Measurements from ENCODE around the gene PTCHD1. TPM values are rescaled to one million over a fixed set of nuclear protein-coding genes. Genes with fewer than 3 reads are reported as not detected.

Gene PTCHD1
- total RNA-seq, 4 donors from 2014 or later, result 0.22 to 1.7 (median 0.41) TPM

GRCh38 chrX:23392195-23392594, 57.5 kb downstream of the PTCHD1 start:
- Histone ChIP-seq H3K4me1 (no peaks in the 10 kb centered on the region), H3K9me3 (no peaks in the 10 kb centered on the region), H3K4me3 (no peak overlapping the region), H3K36me3 (no peaks in the 10 kb centered on the region), H3K27ac (no peak overlapping the region), H3K27me3 (no peaks in the 10 kb centered on the region)
- 82 to 96% methylated on average over 5 of the region's 5 CpGs for WGBS, 2 donors
- DNase-seq, result no peak
- intact Hi-C loops (cut with DNase I), result no loop called here
- TF ChIP-seq POLR2A (IDR thresholded peaks at IDR 0.05), result no peak
- TF ChIP-seq CTCF (IDR thresholded peaks at IDR 0.05), result no peak

- intact Hi-C loops (cut with DNase I), result no loop called here
- H3K36me3 ChIP-seq, result no peaks in the 10 kb centered on the region
- no peak for TF ChIP-seq POLR2A (IDR thresholded peaks at IDR 0.05)
- no peak for TF ChIP-seq CTCF (IDR thresholded peaks at IDR 0.05)
- H3K4me3 ChIP-seq, result no peak overlapping the region
- no peaks in the 10 kb centered on the region for H3K4me1 ChIP-seq
- 100% methylated on average over 1 of the region's 1 CpG for WGBS, 2 donors
- no peak overlapping the region for H3K27ac ChIP-seq
- no peak for DNase-seq
- no peaks in the 10 kb centered on the region for H3K9me3 ChIP-seq
- no peaks in the 10 kb centered on the region for H3K27me3 ChIP-seq
Measured at GRCh38 chrX:23394421-23394820, 59.8 kb downstream of the PTCHD1 start.

GRCh38 chrX:23396263-23396662, 61.6 kb downstream of the PTCHD1 start:
- H3K36me3 ChIP-seq, result no peaks in the 10 kb centered on the region
- no peak for TF ChIP-seq CTCF (IDR thresholded peaks at IDR 0.05)
- TF ChIP-seq POLR2A (IDR thresholded peaks at IDR 0.05), result no peak
- intact Hi-C loops (cut with DNase I), result no loop called here
- H3K27me3 ChIP-seq, result no peaks in the 10 kb centered on the region
- no peaks in the 10 kb centered on the region for H3K9me3 ChIP-seq
- 56 to 69% methylated on average over 5 of the region's 5 CpGs for WGBS, 2 donors
- no peak overlapping the region for H3K27ac ChIP-seq
- H3K4me3 ChIP-seq, result no peak overlapping the region
- H3K4me1 ChIP-seq, result no peaks in the 10 kb centered on the region
- no peak for DNase-seq

- no peak overlapping the region for H3K4me3 ChIP-seq
- H3K4me1 ChIP-seq, result no peaks in the 10 kb centered on the region
- H3K27ac ChIP-seq, result no peak overlapping the region
- no peaks in the 10 kb centered on the region for H3K9me3 ChIP-seq
- H3K27me3 ChIP-seq, result no peaks in the 10 kb centered on the region
- WGBS, 2 donors, result 63 to 65% methylated on average over 5 to 8 of the region's 8 CpGs
- TF ChIP-seq POLR2A (IDR thresholded peaks at IDR 0.05), result no peak
- TF ChIP-seq CTCF (IDR thresholded peaks at IDR 0.05), result no peak
- DNase-seq, result no peak
- no peaks in the 10 kb centered on the region for H3K36me3 ChIP-seq
- intact Hi-C loops (cut with DNase I), result no loop called here
Measured at GRCh38 chrX:23398570-23398969, 63.9 kb downstream of the PTCHD1 start.

- H3K4me3 ChIP-seq, result no peak overlapping the region
- DNase-seq, result no peak
- 49 to 58% methylated on average over 5 to 6 of the region's 6 CpGs for WGBS, 2 donors
- H3K9me3 ChIP-seq, result no peaks in the 10 kb centered on the region
- H3K36me3 ChIP-seq, result no peaks in the 10 kb centered on the region
- H3K27ac ChIP-seq, result no peak overlapping the region
- TF ChIP-seq POLR2A (IDR thresholded peaks at IDR 0.05) (no peak), CTCF (IDR thresholded peaks at IDR 0.05) (no peak)
- H3K27me3 ChIP-seq, result no peaks in the 10 kb centered on the region
- no peaks in the 10 kb centered on the region for H3K4me1 ChIP-seq
- intact Hi-C loops (cut with DNase I), result no loop called here
Measured at GRCh38 chrX:23403849-23404248, 69.2 kb downstream of the PTCHD1 start.

All from esophagus squamous epithelium (tissue), 5 donors.